ENCODE results near the gene AKAP8L.
"Not testable (repeated sequence)": the region's sequence is repeated elsewhere in the genome, so short reads cannot be mapped to it uniquely, and the experiment has no call there.

AKAP8L gene

GRCh38 chr19:15412832-15413231 is 6.0 kb downstream of the AKAP8L start:
- no peak for DNase-seq

- DNase-seq: not testable (repeated sequence)
Measured at GRCh38 chr19:15411351-15411750, 7.4 kb downstream of the AKAP8L start.

- DNase-seq: no peak
Measured at GRCh38 chr19:15404780-15405211, 14.0 kb downstream of the AKAP8L start.

GRCh38 chr19:15404097-15404779 is 14.6 kb downstream of the AKAP8L start:
- DNase-seq: no peak

GRCh38 chr19:15403151-15403531 is 15.6 kb downstream of the AKAP8L start:
- DNase-seq: no peak

GRCh38 chr19:15402411-15403150 is 16.2 kb downstream of the AKAP8L start:
- DNase-seq: no peak

- DNase-seq: no peak
Measured at GRCh38 chr19:15401397-15401710, 17.4 kb downstream of the AKAP8L start.

- no peak for DNase-seq
Measured at GRCh38 chr19:15400521-15401396, 18.0 kb downstream of the AKAP8L start.

GRCh38 chr19:15399635-15400034 is 19.2 kb downstream of the AKAP8L start:
- DNase-seq: no peak

GRCh38 chr19:15399234-15399515 is 19.6 kb downstream of the AKAP8L start:
- no peak for DNase-seq

GRCh38 chr19:15398501-15399233 is 20.1 kb downstream of the AKAP8L start:
- DNase-seq: no peak

- no peak for DNase-seq
Measured at GRCh38 chr19:15397782-15398181, 21.0 kb downstream of the AKAP8L start.

- no peak for DNase-seq
Measured at GRCh38 chr19:15397236-15397635, 21.6 kb downstream of the AKAP8L start.

- no peak for DNase-seq
Measured at GRCh38 chr19:15396436-15396835, 22.4 kb downstream of the AKAP8L start.

- DNase-seq: not testable (repeated sequence)
Measured at GRCh38 chr19:15395251-15395650, 23.5 kb downstream of the AKAP8L start.

GRCh38 chr19:15394426-15394825 is 24.4 kb downstream of the AKAP8L start:
- no peak for DNase-seq

- no peak for DNase-seq
Measured at GRCh38 chr19:15393963-15394362, 24.8 kb downstream of the AKAP8L start.

- no peak for DNase-seq
Measured at GRCh38 chr19:15390814-15391213, 28.0 kb downstream of the AKAP8L start.

- no peak for DNase-seq
Measured at GRCh38 chr19:15381864-15382263, 36.9 kb downstream of the AKAP8L start.

GRCh38 chr19:15381429-15381828 is 37.4 kb downstream of the AKAP8L start:
- DNase-seq: no peak

- DNase-seq: no peak
Measured at GRCh38 chr19:15379999-15380647, 38.7 kb downstream of the AKAP8L start.
